Measurements from ENCODE around the gene TBC1D5. TPM values are rescaled to one million over a fixed set of nuclear protein-coding genes. Genes with fewer than 3 reads are reported as not detected.
"Not testable (repeated sequence)": the region's sequence is repeated elsewhere in the genome, so short reads cannot be mapped to it uniquely, and the experiment has no call there.

Gene TBC1D5
- polyA plus RNA-seq, 4 donors, result 5.1 to 37.6 (median 12.4) TPM

- no peaks in the 10 kb centered on the region for H3K4me1 ChIP-seq (ENCODE audit: control insufficient read depth in 3 of 3, insufficient read depth in 2 of 3, low read depth in 1 of 3, low read length in 2 of 3)
- H3K27me3 ChIP-seq (ENCODE audit: control insufficient read depth in 3 of 3, insufficient read depth in 3 of 3, low read length in 3 of 3), result no peaks in the 10 kb centered on the region
- DNase-seq (no peak), FAIRE-seq (no peak)
- no peak overlapping the region for H3K27ac ChIP-seq (ENCODE audit: low read depth in 1 of 3, low read length in 2 of 3)
- 88 to 94% (median 92%) methylated on average over 3 of the region's 3 CpGs for WGBS, 3 donors
- H3K36me3 ChIP-seq (ENCODE audit: control insufficient read depth in 3 of 3, insufficient read depth in 2 of 3, low read depth in 1 of 3, low read length in 3 of 3), result no peaks in the 10 kb centered on the region
- peaks cover 0 to 7% of the 10 kb centered on the region in 2 donors for H3K9me3 ChIP-seq (ENCODE audit: control insufficient read depth in 2 of 2, insufficient read depth in 1 of 2, low read depth in 1 of 2, low read length in 1 of 2)
- no peak overlapping the region for H3K4me3 ChIP-seq (ENCODE audit: low read depth in 1 of 3, low read length in 3 of 3)
These were observed 611.5 kb downstream of the TBC1D5 start for GRCh38 chr3:17130956-17131355.

- no peak overlapping the region for H3K27ac ChIP-seq (ENCODE audit: low read depth in 1 of 3, low read length in 2 of 3)
- H3K27me3 ChIP-seq (ENCODE audit: control insufficient read depth in 3 of 3, insufficient read depth in 3 of 3, low read length in 3 of 3), result no peaks in the 10 kb centered on the region
- WGBS, 3 donors, result 73 to 93% (median 82%) methylated on average over 3 of the region's 3 CpGs
- no peaks in the 10 kb centered on the region for H3K36me3 ChIP-seq (ENCODE audit: control insufficient read depth in 3 of 3, insufficient read depth in 2 of 3, low read depth in 1 of 3, low read length in 3 of 3)
- no peaks in the 10 kb centered on the region for H3K4me1 ChIP-seq (ENCODE audit: control insufficient read depth in 3 of 3, insufficient read depth in 2 of 3, low read depth in 1 of 3, low read length in 2 of 3)
- DNase-seq (no peak), FAIRE-seq (no peak)
- no peak overlapping the region for H3K4me3 ChIP-seq (ENCODE audit: low read depth in 1 of 3, low read length in 3 of 3)
- H3K9me3 ChIP-seq (ENCODE audit: control insufficient read depth in 2 of 2, insufficient read depth in 1 of 2, low read depth in 1 of 2, low read length in 1 of 2), result peaks cover 0 to 7% of the 10 kb centered on the region in 2 donors
These were observed 612.9 kb downstream of the TBC1D5 start for GRCh38 chr3:17129556-17129955.

GRCh38 chr3:17128671-17129070 lies 613.8 kb downstream of the TBC1D5 start:
- not testable (repeated sequence) for FAIRE-seq; H3K9me3 ChIP-seq (ENCODE audit: control insufficient read depth in 2 of 2, insufficient read depth in 1 of 2, low read depth in 1 of 2, low read length in 1 of 2); DNase-seq; H3K27me3 ChIP-seq (ENCODE audit: control insufficient read depth in 3 of 3, insufficient read depth in 3 of 3, low read length in 3 of 3); H3K36me3 ChIP-seq (ENCODE audit: control insufficient read depth in 3 of 3, insufficient read depth in 2 of 3, low read depth in 1 of 3, low read length in 3 of 3); H3K4me1 ChIP-seq (ENCODE audit: control insufficient read depth in 3 of 3, insufficient read depth in 2 of 3, low read depth in 1 of 3, low read length in 2 of 3); H3K27ac ChIP-seq (ENCODE audit: low read depth in 1 of 3, low read length in 2 of 3); H3K4me3 ChIP-seq (ENCODE audit: low read depth in 1 of 3, low read length in 3 of 3)
- WGBS, 3 donors, result 87 to 92% (median 89%) methylated on average over 3 of the region's 3 CpGs

GRCh38 chr3:17125738-17126442 lies 616.5 kb downstream of the TBC1D5 start:
- H3K4me1 ChIP-seq (ENCODE audit: control insufficient read depth in 3 of 3, insufficient read depth in 2 of 3, low read depth in 1 of 3, low read length in 2 of 3), result no peaks in the 10 kb centered on the region
- H3K36me3 ChIP-seq (ENCODE audit: control insufficient read depth in 3 of 3, insufficient read depth in 2 of 3, low read depth in 1 of 3, low read length in 3 of 3), result no peaks in the 10 kb centered on the region
- FAIRE-seq (no peak), DNase-seq (no peak)
- H3K4me3 ChIP-seq (ENCODE audit: low read depth in 1 of 3, low read length in 3 of 3), result no peak overlapping the region
- H3K27ac ChIP-seq (ENCODE audit: low read depth in 1 of 3, low read length in 2 of 3), result no peak overlapping the region
- WGBS, 3 donors, result 45 to 70% (median 64%) methylated on average over 2 of the region's 2 CpGs
- no peaks in the 10 kb centered on the region for H3K27me3 ChIP-seq (ENCODE audit: control insufficient read depth in 3 of 3, insufficient read depth in 3 of 3, low read length in 3 of 3)
- H3K9me3 ChIP-seq (ENCODE audit: control insufficient read depth in 2 of 2, insufficient read depth in 1 of 2, low read depth in 1 of 2, low read length in 1 of 2), result peaks cover 0 to 13% of the 10 kb centered on the region in 2 donors

GRCh38 chr3:17122758-17123157 lies 619.7 kb downstream of the TBC1D5 start:
- 90 to 93% (median 90%) methylated on average over 3 of the region's 3 CpGs for WGBS, 3 donors
- H3K4me1 ChIP-seq (ENCODE audit: control insufficient read depth in 3 of 3, insufficient read depth in 2 of 3, low read depth in 1 of 3, low read length in 2 of 3), result no peaks in the 10 kb centered on the region
- DNase-seq, result no peak
- H3K4me3 ChIP-seq (ENCODE audit: low read depth in 1 of 3, low read length in 3 of 3), result no peak overlapping the region
- H3K9me3 ChIP-seq (ENCODE audit: control insufficient read depth in 2 of 2, insufficient read depth in 1 of 2, low read depth in 1 of 2, low read length in 1 of 2), result peaks cover 0 to 8% of the 10 kb centered on the region in 2 donors
- no peaks in the 10 kb centered on the region for H3K27me3 ChIP-seq (ENCODE audit: control insufficient read depth in 3 of 3, insufficient read depth in 3 of 3, low read length in 3 of 3)
- FAIRE-seq, result no peak
- no peak overlapping the region for H3K27ac ChIP-seq (ENCODE audit: low read depth in 1 of 3, low read length in 2 of 3)
- no peaks in the 10 kb centered on the region for H3K36me3 ChIP-seq (ENCODE audit: control insufficient read depth in 3 of 3, insufficient read depth in 2 of 3, low read depth in 1 of 3, low read length in 3 of 3)

- Histone ChIP-seq H3K4me1 (ENCODE audit: control insufficient read depth in 3 of 3, insufficient read depth in 2 of 3, low read depth in 1 of 3, low read length in 2 of 3) (no peaks in the 10 kb centered on the region), H3K36me3 (ENCODE audit: control insufficient read depth in 3 of 3, insufficient read depth in 2 of 3, low read depth in 1 of 3, low read length in 3 of 3) (no peaks in the 10 kb centered on the region), H3K4me3 (ENCODE audit: low read depth in 1 of 3, low read length in 3 of 3) (no peak overlapping the region), H3K9me3 (ENCODE audit: control insufficient read depth in 2 of 2, insufficient read depth in 1 of 2, low read depth in 1 of 2, low read length in 1 of 2) (peaks cover 0 to 6% of the 10 kb centered on the region in 2 donors), H3K27ac (ENCODE audit: low read depth in 1 of 3, low read length in 2 of 3) (no peak overlapping the region), H3K27me3 (ENCODE audit: control insufficient read depth in 3 of 3, insufficient read depth in 3 of 3, low read length in 3 of 3) (no peaks in the 10 kb centered on the region)
- WGBS, 3 donors, result 77 to 83% (median 82%) methylated on average over 2 of the region's 2 CpGs
- no peak for DNase-seq
- FAIRE-seq, result no peak
These were observed 621.1 kb downstream of the TBC1D5 start for GRCh38 chr3:17121336-17121735.

- 84 to 92% (median 89%) methylated on average over 4 of the region's 4 CpGs for WGBS, 3 donors
- H3K4me3 ChIP-seq (ENCODE audit: low read depth in 1 of 3, low read length in 3 of 3), result no peak overlapping the region
- no peaks in the 10 kb centered on the region for H3K27me3 ChIP-seq (ENCODE audit: control insufficient read depth in 3 of 3, insufficient read depth in 3 of 3, low read length in 3 of 3)
- H3K36me3 ChIP-seq (ENCODE audit: control insufficient read depth in 3 of 3, insufficient read depth in 2 of 3, low read depth in 1 of 3, low read length in 3 of 3), result no peaks in the 10 kb centered on the region
- peaks cover 0 to 6% of the 10 kb centered on the region in 2 donors for H3K9me3 ChIP-seq (ENCODE audit: control insufficient read depth in 2 of 2, insufficient read depth in 1 of 2, low read depth in 1 of 2, low read length in 1 of 2)
- FAIRE-seq, result no peak
- H3K27ac ChIP-seq (ENCODE audit: low read depth in 1 of 3, low read length in 2 of 3), result no peak overlapping the region
- DNase-seq, result no peak
- H3K4me1 ChIP-seq (ENCODE audit: control insufficient read depth in 3 of 3, insufficient read depth in 2 of 3, low read depth in 1 of 3, low read length in 2 of 3), result no peaks in the 10 kb centered on the region
These were observed 622.3 kb downstream of the TBC1D5 start for GRCh38 chr3:17120115-17120514.

- FAIRE-seq, result no peak
- no peak for DNase-seq
- Histone ChIP-seq H3K9me3 (ENCODE audit: control insufficient read depth in 2 of 2, insufficient read depth in 1 of 2, low read depth in 1 of 2, low read length in 1 of 2) (peaks cover 0 to 6% of the 10 kb centered on the region in 2 donors), H3K4me3 (ENCODE audit: low read depth in 1 of 3, low read length in 3 of 3) (no peak overlapping the region), H3K36me3 (ENCODE audit: control insufficient read depth in 3 of 3, insufficient read depth in 2 of 3, low read depth in 1 of 3, low read length in 3 of 3) (no peaks in the 10 kb centered on the region), H3K4me1 (ENCODE audit: control insufficient read depth in 3 of 3, insufficient read depth in 2 of 3, low read depth in 1 of 3, low read length in 2 of 3) (no peaks in the 10 kb centered on the region), H3K27me3 (ENCODE audit: control insufficient read depth in 3 of 3, insufficient read depth in 3 of 3, low read length in 3 of 3) (no peaks in the 10 kb centered on the region), H3K27ac (ENCODE audit: low read depth in 1 of 3, low read length in 2 of 3) (no peak overlapping the region)
- 90 to 92% (median 91%) methylated on average over 5 of the region's 5 CpGs for WGBS, 3 donors
These were observed 623.0 kb downstream of the TBC1D5 start for GRCh38 chr3:17119201-17120072.
